Caki2 (cell line): ENCODE measurements around the gene BRI3BP. TPM values are rescaled to one million over a fixed set of nuclear protein-coding genes. Genes with fewer than 3 reads are reported as not detected.
"Not testable (repeated sequence)": the region's sequence is repeated elsewhere in the genome, so short reads cannot be mapped to it uniquely, and the experiment has no call there.

Experiments used
- DNase-seq: peaks from one replicate; pipeline ENCODE4 v3.0.0-alpha.2; 2015; ENCODE audit warnings: low read depth
- in situ Hi-C: cut with HindIII; loops from 2 replicates; pipeline ENCODE4 v1.10.0; 2016; ENCODE audit warnings: low sequenced_read_pairs, low pct_unique_long_range_greater_than_20kb, mixed read lengths
- total RNA-seq: library from RNA; depleted of rRNA; stranded (reverse); fragments of >200 nt; shearing (Covaris generic); gene quantifications from 2 replicates; pipeline ENCODE4 v1.2.3, GENCODE V29; 2014; ENCODE audit warnings: low replicate concordance

The BRI3BP gene
- total RNA-seq, 1 experiment from 2014 or later, result 12.6 TPM

GRCh38 chr12:125050868-125051267, 57.4 kb downstream of the BRI3BP start:
- in situ Hi-C loops, result no loop called here
- no peak for DNase-seq

GRCh38 chr12:125053821-125054220, 60.4 kb downstream of the BRI3BP start:
- no peak for DNase-seq
- in situ Hi-C loops, result no loop called here

GRCh38 chr12:125055591-125055990, 62.1 kb downstream of the BRI3BP start:
- no peak for DNase-seq
- in situ Hi-C loops, result no loop called here

- no peak for DNase-seq
Observed at GRCh38 chr12:125056306-125056705, 62.9 kb downstream of the BRI3BP start.

GRCh38 chr12:125057708-125058107, 64.3 kb downstream of the BRI3BP start:
- in situ Hi-C loops, result no loop called here
- no peak for DNase-seq

More at GRCh38 chr12:125056306-125056705, 62.9 kb downstream of the BRI3BP start:
- in situ Hi-C loops, result no loop called here

- DNase-seq, result no peak
- in situ Hi-C loops, result no loop called here
Observed at GRCh38 chr12:125061229-125061628, 67.8 kb downstream of the BRI3BP start.

- in situ Hi-C loops, DNase-seq: not testable (repeated sequence)
Observed at GRCh38 chr12:125063522-125063921, 70.1 kb downstream of the BRI3BP start.

GRCh38 chr12:125064492-125064891, 71.0 kb downstream of the BRI3BP start:
- in situ Hi-C loops, result no loop called here

GRCh38 chr12:125065021-125065918, 71.8 kb downstream of the BRI3BP start, which contains the start of gene AACS:
TSS of gene AACS (plus strand) at chr12:125065435. CDS start at chr12:125065585, 150 bp downstream.
- peak; percentile 69 for DNase-seq
- in situ Hi-C loops, result no loop called here

More at GRCh38 chr12:125064492-125064891, 71.0 kb downstream of the BRI3BP start:
- no peak for DNase-seq

GRCh38 chr12:125065919-125066570, 72.6 kb downstream of the BRI3BP start:
- no peak for DNase-seq
- in situ Hi-C loops, result no loop called here

GRCh38 chr12:125068391-125068790, 74.9 kb downstream of the BRI3BP start:
- no peak for DNase-seq
- in situ Hi-C loops, result no loop called here

GRCh38 chr12:125069616-125070015, 76.2 kb downstream of the BRI3BP start:
- no peak for DNase-seq
- in situ Hi-C loops, result no loop called here

GRCh38 chr12:125070112-125070511, 76.7 kb downstream of the BRI3BP start:
- no peak for DNase-seq
- in situ Hi-C loops, result no loop called here

- no peak for DNase-seq
- in situ Hi-C loops, result no loop called here
Observed at GRCh38 chr12:125070661-125071390, 77.4 kb downstream of the BRI3BP start.

GRCh38 chr12:125071456-125071855, 78.0 kb downstream of the BRI3BP start:
- in situ Hi-C loops, result no loop called here
- no peak for DNase-seq

- DNase-seq, result no peak
- in situ Hi-C loops, result no loop called here
Observed at GRCh38 chr12:125072496-125072895, 79.1 kb downstream of the BRI3BP start.

- DNase-seq, in situ Hi-C loops: not testable (repeated sequence)
Observed at GRCh38 chr12:125074294-125074693, 80.8 kb downstream of the BRI3BP start.

- no peak for DNase-seq
Observed at GRCh38 chr12:125076103-125076502, 82.7 kb downstream of the BRI3BP start.

GRCh38 chr12:125079084-125079483, 85.6 kb downstream of the BRI3BP start:
- in situ Hi-C loops, result no loop called here
- DNase-seq, result no peak

More at GRCh38 chr12:125076103-125076502, 82.7 kb downstream of the BRI3BP start:
- in situ Hi-C loops, result no loop called here
